HG03095 (cell line): ENCODE results near the gene RFXANK.
A peak's percentile ranks its signal among the peaks of the same experiment; 100 is the strongest.
"Not testable (repeated sequence)": the region's sequence is repeated elsewhere in the genome, so short reads cannot be mapped to it uniquely, and the experiment has no call there.

Source experiments
- ATAC-seq: cut with Tn5 transposase; IDR thresholded peaks from one replicate; pipeline ENCODE4 v1.9.1; 2021; ENCODE audit warnings: moderate library complexity; ENCODE audit not compliant: unreplicated experiment

RFXANK gene, protein sequence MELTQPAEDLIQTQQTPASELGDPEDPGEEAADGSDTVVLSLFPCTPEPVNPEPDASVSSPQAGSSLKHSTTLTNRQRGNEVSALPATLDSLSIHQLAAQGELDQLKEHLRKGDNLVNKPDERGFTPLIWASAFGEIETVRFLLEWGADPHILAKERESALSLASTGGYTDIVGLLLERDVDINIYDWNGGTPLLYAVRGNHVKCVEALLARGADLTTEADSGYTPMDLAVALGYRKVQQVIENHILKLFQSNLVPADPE

GRCh38 chr19:19192078-19192882, at the start of gene RFXANK, which contains the start of gene BORCS8:
TSS of gene RFXANK (plus strand) at chr19:19192258. CDS start at chr19:19193947, 1,689 bp downstream.
TSS of gene BORCS8 (minus strand) at chr19:19192152. CDS start at chr19:19192117, 35 bp downstream.
- ATAC-seq = peak; percentile 76

GRCh38 chr19:19142347-19142746, 49.7 kb upstream of the RFXANK start:
- ATAC-seq = no peak

DNA sequence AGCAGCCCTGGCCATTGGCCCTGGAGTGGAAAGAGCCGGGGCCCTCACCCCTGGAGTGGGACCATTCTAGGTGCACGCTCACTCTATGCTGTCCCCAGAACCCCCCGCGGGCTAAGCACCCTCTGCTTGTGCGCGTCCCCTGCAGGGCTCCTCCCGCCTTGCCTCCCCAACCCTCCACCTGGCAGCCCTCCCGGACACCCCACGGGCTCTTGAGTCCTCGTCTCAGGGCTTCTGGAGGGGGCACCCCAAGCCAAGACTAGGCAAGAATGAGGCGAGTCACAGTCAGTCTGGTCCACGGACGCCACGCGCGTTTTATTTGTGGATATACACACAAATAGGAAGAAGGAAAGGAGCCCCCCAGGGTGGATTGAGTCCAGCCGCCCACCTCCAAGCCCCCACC, 46.8 kb upstream of the RFXANK start:
- ATAC-seq = no peak

- ATAC-seq = no peak
Measured at GRCh38 chr19:19145684-19146608, 46.1 kb upstream of the RFXANK start.

DNA sequence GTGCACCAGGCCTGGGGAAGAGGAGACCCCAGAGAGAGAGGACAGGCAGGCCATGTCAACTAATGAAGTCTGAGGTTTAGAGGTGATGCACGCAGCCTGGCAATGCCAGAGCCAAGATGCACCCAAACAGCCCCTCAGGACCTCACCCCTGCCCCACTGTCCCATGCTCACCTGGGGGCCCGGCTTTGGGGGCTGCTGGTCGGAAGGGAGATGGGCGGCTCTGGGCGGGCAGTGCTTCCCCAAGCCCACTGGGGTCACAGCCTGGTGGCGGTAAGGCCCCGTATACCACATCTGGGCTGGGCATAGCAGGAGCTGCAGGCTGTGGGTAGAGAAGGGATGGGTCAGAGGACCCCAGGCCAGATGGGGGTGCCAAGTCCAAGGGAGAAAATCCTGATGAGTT, 45.2 kb upstream of the RFXANK start:
- ATAC-seq = no peak

DNA sequence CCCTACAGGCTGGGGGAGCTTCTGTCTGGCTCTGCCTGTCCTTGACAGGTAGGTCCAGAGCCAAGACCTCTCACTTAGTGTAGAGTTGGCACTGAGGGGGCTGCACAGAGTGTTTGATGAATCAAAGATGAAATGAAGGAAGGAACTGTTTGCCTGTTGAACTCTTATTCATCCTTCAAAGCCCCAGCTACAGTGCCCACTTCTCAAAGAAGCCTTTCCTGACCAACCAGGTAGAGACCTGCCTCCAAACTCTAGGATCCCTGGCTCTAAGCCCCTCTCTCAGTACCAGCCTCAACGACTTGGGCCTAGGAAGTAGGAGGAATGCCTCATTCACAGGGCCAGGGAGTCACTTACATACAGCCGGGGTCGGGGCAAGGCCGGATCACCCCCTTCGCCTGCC, 44.7 kb upstream of the RFXANK start:
- ATAC-seq = no peak

DNA sequence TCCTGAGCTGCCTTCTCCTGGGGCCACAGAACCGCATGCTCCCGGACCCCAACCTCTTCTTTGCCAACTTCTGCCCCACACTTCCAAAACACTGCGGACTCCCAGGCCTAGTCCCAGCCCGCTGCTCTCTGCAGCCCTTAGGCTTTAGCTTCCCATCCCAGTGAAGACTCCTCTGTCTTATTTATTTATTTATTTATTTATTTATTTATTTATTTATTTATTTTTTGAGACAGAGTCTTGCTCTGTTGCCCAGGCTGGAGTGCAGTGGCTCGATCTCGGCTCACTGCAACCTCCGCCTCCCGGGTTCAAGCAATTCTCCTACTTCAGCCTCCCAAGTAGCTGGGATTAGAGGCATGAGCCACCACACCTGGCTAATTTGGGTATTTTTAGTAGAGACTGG, 43.6 kb upstream of the RFXANK start:
- ATAC-seq = not testable (repeated sequence)

DNA sequence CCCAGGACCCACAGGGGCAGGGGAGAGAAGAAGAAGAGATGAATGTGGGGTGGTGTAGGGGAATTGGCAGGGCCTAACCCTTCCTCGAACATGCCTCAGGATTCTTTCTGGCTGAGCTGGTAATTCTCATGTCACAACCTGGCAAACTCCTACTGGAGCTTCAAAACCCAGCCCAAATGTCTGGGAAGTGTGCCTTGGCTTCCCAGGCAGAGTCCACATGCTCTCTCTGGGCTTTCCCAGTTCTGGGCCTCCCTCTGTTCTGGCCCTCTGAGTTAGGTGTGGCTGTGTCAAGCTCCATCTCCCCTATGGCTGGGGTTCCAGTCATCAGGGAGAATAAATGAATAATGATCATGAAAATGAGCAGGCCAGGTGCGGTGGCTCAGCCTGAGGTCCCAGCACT, 42.6 kb upstream of the RFXANK start:
- no peak for ATAC-seq

DNA sequence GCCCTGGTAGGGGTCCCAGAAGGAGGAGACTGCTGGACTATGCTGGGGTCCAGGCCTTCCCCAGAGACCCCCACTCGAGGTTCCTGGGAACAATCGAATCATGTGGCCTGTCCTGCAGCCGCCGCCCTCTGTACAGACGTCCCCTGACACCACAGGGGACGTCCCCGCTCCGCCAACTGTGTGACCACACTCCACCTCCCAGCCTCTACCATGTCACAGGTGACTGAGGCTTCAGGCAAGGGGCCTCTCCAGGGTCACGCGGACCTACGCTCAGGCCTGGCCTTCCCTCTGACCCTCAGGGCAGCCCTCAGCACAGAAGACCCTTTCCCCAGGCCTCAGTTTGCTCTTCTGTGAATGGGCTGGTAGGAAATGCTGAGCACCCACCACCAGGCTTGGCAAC, 40.6 kb upstream of the RFXANK start:
- ATAC-seq = peak; percentile 64

- ATAC-seq = no peak
Measured at GRCh38 chr19:19152668-19153384, 39.2 kb upstream of the RFXANK start.

- no peak for ATAC-seq
Measured at GRCh38 chr19:19154768-19155494, 37.1 kb upstream of the RFXANK start.

DNA sequence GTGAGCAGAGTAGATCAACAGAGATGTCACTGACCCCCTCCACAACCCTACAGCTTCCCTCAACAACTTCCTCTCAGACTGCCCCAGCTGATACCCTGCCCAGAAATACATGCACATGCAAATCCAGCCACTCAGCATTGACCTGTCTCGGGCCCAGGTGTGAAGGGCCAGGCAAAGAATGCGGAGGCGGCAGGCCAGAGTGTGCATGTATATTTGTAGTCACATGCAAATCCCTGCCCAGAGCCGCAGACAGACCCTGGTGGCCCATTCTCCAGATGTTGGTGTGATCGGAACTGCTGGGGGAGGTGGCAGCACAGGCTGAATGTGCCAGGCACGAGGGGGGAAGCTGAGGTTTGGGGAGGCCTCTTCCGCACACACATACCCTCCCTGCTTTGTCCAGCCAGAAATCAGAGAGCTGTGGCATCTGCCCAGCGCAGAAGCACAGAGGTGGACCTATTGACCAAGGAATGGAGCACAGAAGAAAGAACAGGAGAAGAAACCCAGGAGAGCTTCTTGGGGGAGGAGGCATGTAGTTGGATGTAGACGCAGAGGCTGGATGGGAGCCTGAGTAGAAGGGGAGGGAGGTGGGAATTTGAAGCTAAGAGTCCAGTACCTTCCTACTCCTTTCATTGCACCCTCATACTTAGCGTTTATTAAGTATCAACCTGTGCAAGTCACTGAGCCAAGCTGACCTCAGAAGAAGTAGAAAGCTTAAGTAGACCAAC, 36.4 kb upstream of the RFXANK start:
- ATAC-seq = no peak

GRCh38 chr19:19157808-19158207, 34.2 kb upstream of the RFXANK start:
- ATAC-seq = no peak

GRCh38 chr19:19159534-19159933, 32.5 kb upstream of the RFXANK start:
- no peak for ATAC-seq

GRCh38 chr19:19160461-19161035, 31.5 kb upstream of the RFXANK start:
- ATAC-seq = no peak

DNA sequence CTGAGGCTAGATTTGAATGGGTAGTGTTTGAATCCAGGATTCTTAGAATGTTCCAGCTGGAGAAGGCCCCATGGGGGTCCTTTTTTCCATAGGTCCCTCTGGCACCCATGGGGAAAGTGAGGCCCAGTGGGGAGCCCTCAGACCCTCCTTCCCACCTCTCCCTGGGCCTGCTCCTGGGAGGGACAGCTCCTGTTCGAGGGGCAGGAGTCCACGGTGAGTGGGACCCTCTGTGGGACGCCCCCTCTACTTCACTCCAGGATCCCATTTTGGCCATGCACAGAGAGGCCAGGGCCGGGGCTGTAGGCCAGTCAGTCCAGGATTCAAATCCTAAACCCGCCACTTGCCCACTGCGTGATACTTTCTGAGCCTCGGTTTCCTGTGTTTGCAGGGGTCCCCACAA, 29.6 kb upstream of the RFXANK start:
- no peak for ATAC-seq

DNA sequence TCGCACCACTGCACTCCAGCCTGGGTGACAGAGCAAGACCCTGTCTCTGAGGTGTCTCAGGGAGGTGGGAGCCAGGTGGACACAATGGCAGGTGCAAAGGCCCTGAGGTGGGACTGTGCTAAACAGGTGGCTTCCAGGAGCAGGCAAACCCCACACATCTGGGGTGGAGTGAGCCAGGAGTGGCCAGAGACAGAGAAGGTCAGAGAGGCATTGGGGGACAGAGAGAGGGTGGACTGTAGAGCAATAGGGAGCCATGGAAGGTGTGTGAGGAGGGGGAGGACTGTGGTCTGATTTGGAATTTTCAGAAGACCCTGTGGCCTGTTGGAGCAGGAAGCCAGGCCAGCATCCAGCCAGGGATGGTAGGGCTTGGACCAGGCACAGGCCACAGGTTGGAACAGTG, 26.7 kb upstream of the RFXANK start:
- ATAC-seq = no peak

GRCh38 chr19:19167612-19168011, 24.4 kb upstream of the RFXANK start:
- ATAC-seq = no peak
